Activated effector memory CD4-positive, alpha-beta T cell treated with Interleukin-2 at 50 U/mL for 16 hours (primary cell): Measurements from ENCODE around the gene PRRX1.

ENCODE experiments used
- DNase-seq: peaks from one replicate; pipeline ENCODE4 v3.0.0-alpha.2; 2020

The PRRX1 gene

DNA sequence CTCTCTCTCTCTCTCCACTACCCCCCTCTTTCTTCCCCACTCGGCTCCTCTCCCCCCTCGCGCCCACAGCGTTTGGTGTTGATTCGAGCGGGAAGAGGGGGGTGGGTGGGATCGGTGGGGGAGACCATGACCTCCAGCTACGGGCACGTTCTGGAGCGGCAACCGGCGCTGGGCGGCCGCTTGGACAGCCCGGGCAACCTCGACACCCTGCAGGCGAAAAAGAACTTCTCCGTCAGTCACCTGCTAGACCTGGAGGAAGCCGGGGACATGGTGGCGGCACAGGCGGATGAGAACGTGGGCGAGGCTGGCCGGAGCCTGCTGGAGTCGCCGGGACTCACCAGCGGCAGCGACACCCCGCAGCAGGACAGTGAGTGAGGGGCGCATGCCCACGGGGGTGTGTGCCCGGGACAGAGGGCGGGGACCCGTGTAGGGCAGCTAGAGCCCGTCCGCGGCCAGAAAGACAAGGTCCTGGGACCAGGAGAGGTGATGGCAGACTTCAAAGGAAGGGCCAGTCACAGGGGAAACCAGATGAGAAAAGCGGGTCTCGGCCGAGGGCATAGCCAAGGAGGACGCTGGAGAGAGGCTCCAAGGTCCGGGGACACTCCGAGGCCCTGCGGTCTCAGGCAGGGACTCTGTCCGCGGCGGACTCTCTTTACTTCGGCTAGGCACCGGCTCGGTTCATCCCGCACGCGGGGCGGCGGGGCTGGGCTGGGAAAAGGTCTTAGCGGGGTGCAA lies at the start of gene PRRX1:
Gene PRRX1, plus strand, starts transcription at position 39 of the 735 bp plus-strand sequence. Its CDS starts 88 bp downstream, at position 127.
- DNase-seq, result no peak

DNA sequence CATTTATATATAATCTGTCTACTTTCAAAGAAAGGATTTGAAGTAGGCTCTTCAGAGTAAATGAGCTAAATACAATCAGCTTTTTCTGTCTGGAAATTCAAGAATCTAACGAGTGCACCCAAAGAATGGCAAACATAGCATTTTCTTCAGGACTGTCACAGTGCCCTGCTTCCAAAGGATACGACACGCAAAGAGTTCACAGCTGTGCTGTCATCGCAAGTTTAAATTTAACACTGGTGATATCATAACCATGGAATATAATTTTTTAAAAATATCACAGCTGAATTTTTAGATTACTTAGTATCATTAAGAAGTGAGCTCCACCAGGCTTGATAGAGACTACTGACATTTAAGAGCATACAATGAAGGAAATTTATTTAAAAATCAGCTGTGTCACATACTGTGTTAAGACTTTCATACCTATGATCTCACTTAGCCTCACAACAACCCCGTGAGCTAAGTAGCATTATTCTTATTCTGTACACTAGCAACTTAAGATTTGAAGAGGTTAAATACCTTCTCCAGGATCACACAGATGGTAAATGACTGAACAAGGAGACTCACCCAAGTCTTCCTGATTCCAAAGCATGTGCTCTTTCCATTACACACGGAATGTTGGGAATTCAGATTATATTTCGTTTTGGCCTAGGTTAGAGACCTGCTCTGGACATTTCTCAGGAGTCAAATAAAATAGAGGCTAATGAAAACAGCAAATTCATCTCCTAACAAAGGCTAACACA lies 46.2 kb upstream of the PRRX1 start:
- no peak for DNase-seq

DNA sequence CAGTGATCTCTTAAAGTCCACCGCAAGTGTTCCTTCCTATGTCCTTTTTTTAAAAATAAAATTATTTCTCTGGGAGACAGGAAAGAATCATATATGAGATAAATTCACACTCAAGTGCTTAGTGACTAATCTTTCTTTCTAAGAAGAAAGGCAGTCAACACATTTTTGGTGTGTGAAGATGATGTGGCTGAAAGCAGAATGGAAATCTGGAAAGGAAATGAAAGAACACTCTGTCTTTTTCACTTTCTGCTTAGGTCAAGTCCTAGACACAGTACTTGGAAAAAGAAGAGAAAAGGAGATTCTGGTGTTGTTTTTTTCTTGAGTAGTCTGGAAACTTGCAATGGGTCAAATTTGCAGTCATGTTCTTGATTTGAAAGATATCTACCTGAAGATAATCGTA lies 45.5 kb upstream of the PRRX1 start:
- no peak for DNase-seq

DNA sequence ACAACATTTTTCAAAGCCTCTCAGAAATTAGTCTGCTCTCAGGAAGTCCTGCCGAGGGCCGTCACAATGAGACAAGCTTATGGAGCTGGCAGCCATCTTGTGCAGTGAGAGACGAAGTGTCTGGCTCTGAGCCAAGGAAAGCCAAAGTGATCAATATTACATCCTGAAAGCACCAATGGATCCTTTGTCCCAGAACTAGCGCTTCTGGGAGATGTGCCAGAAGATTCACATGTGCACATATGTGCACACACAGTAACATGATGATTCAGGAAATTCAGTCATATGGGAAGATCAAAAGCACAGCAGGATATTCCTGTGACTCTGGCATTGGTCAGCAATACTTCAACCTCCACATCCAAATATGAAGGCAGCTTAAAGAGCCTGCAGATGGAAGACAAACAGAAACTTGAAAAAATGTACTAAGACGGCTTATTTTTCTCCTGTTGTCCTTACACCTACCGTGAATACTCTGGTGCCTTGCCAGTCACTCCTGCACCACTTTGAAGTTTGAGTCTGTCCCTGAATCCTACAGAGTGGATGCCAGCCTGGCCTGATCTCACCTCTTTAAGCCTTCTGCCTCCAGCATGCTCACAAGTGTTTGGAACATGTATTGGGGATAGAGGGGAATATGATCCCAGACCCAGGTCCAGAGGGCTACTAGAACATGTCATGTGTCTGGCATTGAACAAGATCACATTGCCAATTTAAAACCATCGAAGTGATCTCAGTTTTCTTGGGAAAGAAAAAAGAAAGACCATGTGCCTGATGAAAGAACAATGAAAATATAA lies 44.5 kb upstream of the PRRX1 start:
- DNase-seq, result no peak

DNA sequence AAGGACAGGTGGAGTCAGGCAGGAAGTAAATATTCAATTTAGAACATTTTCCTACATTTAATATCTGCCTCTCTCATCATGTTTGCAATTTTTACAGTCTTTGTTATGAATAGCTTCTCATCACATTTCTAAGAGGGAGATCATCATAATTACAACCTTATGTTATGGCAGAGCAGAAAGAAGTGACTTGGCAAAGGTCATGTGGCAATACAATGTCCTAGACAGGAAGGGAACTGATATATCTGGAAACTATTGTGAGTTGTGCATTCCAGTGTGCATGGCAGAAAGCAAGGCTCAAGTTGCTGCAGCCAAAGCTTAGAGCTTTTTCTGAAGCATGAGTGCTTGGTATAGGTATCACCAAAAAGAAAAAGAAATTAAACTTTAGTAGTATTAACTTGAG lies 43.8 kb upstream of the PRRX1 start:
- no peak for DNase-seq

DNA sequence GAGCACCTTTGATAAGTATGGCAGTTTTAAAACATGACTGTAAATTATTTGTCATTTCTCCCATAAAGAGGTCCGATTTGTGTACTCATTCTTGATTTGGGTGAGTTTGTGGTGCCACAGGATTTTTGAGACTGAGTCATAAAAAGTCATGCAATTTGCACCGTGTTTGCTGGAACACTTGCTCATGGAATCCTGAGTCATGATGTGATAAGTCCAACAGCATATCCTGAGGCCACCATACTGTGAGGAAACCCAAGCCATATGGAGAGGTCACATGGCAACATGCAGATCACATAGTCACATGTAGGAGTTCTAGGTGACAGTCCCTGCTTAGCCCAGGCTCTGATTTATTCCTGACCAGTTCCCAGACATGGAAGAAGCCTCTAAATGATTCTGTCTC lies 40.8 kb upstream of the PRRX1 start:
- no peak for DNase-seq

DNA sequence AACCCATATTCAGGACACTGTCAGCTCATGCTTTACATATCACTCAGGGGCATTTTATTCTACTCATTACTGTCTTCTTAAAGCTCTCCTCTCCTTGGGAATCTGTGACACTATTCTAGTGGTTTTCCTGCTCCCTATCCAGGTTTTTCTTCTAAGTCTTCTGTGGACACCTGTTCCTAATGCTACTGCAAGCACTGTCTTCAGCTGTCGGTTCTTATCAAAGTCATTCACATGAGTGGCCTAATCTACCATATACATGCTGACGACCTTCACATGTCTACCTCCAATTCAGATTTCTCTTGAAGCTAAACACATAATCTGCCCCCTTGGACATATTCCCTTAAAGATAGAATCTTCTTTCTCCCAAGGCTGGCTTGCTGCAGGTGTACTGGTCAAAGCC lies 39.8 kb upstream of the PRRX1 start:
- DNase-seq, result no peak

DNA sequence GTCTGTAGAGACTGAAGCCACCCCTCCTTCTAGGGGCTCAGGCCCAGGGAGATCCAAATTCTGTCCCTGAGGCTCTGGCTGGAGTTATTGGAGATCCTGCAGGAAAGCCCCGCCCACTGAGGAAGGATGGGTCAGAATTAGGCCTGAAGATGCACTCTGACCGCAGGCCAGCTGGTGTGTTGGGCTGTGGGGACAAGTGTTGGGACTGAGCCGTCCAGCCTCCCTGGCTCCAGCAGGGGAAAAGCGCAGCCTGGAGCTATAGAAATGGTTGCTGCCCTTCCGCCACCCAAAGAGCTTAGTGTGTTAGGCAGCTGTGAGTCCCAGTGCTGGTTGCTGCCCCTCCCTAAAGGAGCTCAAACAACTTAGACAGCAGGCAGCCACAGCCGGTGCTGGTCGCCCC lies 33.0 kb upstream of the PRRX1 start:
- no peak for DNase-seq

DNA sequence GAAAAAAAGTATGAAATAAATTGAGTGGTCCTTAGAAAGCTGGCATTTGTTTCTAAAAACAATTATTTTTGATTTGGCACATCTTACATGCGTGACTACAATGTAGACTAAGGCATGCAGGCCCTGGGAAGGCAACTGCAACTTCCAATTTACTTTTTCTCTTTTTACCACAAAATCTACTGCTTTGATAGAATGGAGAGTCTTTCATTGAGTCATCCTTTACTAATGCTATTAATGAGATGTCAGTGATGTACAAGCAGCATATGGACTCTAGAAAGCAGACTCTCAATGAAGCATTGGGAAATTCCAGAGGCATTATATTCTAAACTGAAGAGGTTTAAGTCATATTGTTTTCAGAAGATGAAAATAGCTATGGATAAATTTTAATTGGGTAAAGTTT lies 29.6 kb upstream of the PRRX1 start:
- no peak for DNase-seq

DNA sequence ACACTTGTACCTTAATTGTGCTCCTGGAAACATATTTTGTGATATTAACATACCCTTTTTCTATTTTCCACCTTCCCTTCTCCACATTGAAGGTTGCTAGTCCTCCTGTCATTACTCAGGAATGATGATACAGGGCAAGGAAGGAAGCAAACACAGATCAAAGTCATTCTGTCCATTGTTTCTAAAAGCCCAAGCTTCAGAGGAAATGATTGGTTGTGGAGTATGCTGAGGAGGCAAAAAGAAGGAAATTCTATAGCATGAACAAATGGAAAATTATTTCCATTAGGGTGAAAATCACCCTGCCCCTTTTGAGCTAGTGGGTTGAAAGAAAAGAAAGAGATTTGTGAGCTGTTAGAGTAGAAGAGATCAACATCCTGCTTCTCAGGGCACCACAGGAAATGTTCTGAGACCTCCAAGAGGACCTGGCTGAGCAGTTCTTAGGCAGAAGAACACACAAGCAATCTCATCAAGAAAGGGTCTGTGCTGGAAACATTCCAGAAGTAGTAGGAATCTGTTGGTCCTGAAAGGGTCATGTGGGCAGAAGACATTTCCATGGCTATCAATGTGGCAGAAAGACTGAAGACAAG lies 29.0 kb upstream of the PRRX1 start:
- DNase-seq, result no peak

DNA sequence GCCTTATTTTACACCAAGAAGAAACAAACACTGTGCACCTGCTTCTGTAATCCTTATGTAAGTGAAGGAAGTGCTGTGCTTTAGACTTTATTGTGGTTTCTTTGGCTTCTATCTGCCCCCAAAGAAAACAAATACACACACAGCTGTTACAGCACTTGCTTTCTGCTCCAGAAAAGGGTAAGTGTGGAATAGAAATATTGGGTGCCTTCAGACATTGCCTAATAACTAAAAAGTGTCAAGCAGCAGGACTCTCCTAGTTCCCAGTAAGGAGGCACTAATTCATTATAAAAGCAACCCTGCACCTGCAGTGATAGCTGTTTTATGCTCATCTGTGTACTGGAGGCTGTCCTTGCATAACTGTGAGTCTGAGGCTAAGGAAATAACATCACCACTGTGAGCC lies 23.4 kb upstream of the PRRX1 start:
- DNase-seq, result no peak

DNA sequence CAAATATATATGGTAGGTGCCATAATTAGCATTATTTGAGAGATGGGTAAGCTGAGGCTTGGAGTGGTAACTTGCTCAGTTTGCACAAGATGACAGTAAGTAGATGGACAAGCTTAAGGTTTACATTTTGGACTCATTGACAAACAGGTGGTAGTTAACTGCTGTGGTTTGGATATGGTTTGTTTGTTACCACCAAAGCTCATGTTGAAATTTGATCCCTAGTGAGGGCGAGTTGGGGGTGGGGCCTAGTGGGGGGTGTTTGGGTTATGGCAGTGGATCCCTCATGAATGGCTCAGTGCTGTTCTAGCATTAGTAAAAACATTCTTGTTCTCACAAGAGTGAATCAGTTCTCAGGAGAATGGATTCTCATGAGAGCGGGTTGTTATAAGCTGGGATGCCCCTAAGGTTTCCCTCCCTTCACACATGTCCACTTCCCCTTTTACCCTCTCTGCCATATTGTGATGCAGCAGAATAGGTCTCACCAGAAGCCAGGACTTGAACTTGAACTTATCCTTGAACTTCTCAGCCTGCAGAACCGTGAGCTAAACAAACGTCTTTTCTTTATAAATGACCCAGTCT lies 6.6 kb upstream of the PRRX1 start:
- no peak for DNase-seq

DNA sequence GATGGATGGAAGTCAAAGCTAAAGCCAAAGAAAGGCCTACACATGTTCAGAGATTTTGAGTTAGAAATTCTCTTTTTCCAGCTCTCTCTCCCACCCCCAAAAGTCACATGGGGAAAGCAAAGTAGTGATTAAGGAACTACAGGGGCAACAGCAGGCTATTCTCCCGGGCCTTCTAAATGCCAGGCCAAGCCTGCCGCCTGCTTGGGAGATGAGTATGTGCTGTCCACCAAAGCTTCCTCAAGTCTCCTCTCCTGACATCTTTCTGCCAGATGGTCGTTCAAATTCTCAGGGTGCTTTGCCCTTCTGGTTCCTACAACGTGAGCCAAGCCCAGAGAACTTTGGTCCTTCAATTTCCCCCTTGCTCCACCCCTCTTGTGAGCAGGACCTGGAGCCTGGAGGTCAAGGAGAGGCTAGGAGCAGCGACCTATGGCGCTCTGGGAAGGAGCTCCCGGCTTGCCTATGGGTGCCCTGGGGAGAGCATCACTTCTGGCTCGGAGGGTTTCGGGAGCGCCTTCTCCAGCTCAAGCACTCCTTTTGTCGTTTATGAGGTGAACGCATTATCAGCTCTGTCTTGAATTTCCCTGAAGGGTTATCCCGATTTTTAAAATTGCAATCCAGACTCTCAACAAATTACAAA lies 4.4 kb upstream of the PRRX1 start:
- DNase-seq, result no peak

DNA sequence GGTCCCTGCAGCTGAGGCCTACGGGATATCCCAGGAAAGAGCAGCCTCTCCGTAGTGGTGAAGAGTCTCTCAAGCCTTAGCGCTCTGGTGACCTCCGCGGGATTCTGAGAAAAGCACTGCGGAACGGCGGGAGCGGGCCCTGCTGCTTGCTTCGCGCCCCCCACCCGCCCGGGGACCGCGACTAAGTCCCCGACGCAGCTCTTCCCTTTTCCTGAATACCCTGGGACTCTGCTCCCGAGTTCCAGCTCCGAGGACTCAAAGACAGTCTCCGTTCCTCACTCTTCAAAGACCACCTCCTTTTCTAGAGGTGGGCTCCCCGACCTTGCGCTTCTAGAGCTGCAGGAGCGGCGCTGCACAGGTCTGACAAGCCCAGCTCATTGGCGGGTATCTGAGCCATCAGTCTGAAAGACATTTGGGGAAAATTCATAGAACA lies 3.6 kb upstream of the PRRX1 start:
- DNase-seq, result no peak

DNA sequence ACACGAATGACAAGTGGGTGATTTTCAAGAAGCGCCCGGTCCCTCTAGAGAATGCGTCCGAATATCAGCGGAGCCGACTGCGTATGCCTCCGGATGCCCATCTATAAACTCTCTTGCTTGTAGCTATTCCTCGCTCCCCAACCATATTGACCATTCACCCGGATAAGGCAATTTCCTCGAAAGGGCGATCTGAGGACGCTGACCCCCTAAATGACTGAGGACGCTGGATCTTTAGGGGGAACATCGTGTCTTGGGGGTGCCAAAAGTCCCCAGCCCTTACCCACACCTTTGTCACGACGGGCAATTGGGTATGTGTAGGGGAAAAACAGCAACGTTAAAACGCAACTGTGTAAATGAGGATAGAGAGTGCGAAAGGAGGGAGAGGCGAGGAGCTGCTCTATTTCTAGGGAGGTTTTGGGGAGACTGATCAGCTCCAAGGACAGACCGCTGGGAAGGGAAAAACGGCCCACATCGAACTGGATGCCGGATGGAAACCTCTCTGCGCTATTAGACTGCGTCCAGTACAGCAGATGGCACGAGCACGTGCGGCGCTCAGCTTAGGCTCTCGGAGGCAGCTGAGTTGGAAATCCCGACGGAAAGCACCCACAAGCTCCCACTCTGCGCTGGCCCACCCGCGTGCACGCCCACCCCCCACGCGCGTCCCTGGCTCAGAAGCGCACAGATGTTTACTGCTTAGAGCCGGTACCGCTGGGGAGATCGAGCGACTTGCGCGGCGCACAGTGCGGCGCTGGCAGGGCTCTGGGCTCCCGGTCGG lies 2.9 kb upstream of the PRRX1 start:
- no peak for DNase-seq

DNA sequence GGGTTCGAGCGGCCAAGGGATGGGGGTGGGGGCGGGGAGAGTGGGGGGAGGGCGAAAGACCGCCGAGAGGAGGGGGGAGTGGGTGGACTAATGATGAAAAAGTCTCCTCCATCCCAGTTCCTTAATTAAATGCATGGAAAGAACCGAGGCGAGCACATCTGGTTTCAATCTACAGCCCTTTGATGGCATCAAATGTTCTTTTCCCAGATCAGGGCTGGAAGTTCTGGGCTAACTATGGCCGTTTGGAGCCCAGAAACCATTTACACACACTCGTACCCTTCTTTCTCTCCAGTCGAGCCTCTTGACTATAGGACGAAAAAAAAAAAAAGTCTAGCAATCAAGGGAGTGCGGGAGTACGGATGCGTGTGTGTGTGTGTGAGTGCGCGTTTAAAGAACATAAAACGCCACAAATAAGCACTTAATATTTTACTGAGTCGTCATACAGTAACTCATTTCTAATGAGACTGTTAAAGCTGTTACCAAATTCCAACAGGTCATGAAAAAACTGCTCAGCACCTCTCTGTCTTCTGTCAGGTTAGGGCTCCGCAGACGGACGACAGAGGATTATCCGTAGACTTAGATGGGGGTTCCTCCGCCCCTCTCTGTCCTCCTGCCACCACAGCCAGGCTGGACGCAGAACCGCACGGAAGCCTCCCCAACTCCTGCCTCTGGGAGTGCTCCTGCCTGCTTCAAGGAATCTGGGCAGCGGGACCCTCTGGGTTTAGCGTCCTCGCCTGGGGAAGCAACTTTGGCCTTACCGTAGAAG lies 2.1 kb upstream of the PRRX1 start:
- DNase-seq, result no peak

DNA sequence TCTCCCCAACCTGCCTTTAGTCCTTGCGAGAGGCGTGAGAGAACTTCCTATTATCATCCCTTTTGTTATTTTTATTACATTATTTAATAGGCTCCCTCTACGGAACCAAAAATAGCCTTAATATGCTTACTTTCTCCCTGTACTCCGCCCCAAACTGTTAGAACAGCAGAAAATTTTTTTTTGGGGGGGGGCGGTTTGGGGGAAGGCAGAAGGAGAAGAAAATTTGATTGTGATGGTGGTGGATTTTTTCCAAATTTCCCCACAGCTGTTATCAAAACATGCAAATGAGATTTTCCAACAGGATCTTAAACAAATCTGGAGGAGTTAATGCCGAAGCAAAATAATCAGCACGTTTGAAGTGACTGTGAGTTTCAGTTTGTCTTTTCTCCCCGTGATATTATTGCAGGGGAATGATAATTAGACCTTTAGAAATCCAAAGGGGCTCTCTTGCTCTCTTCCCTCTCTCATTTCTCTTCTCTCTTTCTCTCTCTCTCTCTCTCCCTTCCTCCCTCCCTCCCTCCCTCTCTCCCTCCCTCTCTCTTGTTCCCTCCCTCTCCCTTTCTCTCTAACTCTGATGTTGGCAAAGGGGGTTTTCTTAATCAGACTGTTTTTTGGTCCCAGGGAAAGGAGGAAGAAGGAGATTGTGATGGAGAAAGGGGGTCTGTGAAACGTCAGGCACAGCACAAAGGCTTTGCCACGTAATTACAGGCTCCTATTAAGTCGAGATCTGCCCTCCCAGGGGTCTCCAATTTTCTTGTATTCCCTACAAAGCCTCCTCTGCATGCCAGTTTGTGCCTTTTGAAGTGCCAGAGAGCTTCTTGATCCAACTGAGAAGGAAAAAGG lies 1.1 kb upstream of the PRRX1 start:
- DNase-seq, result no peak

DNA sequence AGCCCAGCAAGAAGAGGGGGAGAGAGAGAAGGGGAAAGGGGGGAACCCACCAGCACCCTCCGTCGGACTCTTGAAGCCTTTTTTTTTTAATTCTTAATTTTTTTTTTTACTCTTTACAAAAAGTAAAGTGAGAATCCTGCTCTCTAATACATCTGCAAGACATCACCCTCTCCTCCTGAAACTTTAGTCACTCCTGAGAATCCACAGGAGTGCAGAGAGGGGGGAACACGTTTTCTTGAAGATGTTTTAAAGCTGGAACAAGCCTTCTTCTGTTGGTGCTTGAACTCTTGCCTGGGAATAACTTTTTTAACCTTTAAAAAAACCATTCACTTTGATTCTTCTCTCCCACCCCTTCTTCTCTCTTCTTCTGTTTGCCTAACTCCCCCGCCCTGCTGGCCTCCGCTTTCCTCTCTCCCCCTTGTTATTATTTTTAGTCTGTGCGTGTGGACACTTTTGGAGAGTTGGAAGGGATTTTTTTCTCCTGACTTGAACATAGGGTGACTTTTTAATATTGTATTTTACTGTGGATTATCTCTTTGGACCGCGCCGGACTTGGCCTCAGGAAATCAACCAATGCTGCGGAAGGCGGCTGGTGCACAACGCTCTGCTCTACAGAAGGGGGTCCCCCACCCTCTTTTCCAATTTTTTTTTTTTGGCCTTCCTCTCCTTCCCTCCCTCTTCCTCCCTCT lies 383 bp upstream of the PRRX1 start:
- no peak for DNase-seq
